Gastroesophageal sphincter (tissue), 4 donors: ENCODE measurements around the gene CNOT8. TPM values are rescaled to one million over a fixed set of nuclear protein-coding genes. Genes with fewer than 3 reads are reported as not detected.

Experiments
- ATAC-seq: fragments of 150-250 bp; one replicate; pipeline ENCODE4 v1.9.1; 2016; ENCODE audit warnings: mild to moderate bottlenecking, moderate library complexity
- H3K27ac ChIP-seq, 4 donors: fragments of 200-600 bp; sonication (generic) in 3 of 4; 1 replicate in 3 of 4; 2 replicates in 1 of 4; pipeline ENCODE4 v1.5.1; 2016 to 2019
- H3K27me3 ChIP-seq: fragments of 200-600 bp; sonication (generic); one replicate; pipeline ENCODE4 v1.5.1; 2019
- H3K36me3 ChIP-seq, 2 donors: fragments of 200-600 bp; sonication (generic); one replicate each; pipeline ENCODE4 v1.5.1; 2019; ENCODE audit warnings: control low read depth in 1 of 2
- H3K4me1 ChIP-seq, 3 donors: fragments of 200-600 bp; sonication (generic); 1 replicate in 2 of 3; 2 replicates in 1 of 3; pipeline ENCODE4 v1.5.1; 2016 to 2019; ENCODE audit warnings: control low read depth in 2 of 3
- H3K4me3 ChIP-seq, 2 donors: fragments of 200-600 bp; sonication (generic); one replicate each; pipeline ENCODE4 v1.5.1; 2019; ENCODE audit warnings: mild to moderate bottlenecking in 1 of 2, moderate library complexity in 1 of 2
- H3K9me3 ChIP-seq, 3 donors: fragments of 200-600 bp; sonication (generic); one replicate each; pipeline ENCODE4 v1.5.1; 2017 to 2019; ENCODE audit warnings: control low read depth in 2 of 3
- CTCF ChIP-seq, 4 experiments: fragments of 200-600 bp in 2 of 4; fragments of 450-650 bp in 2 of 4; sonication (generic) in 1 of 4; IDR thresholded peaks; one replicate each; pipeline ENCODE4 v1.5.1; 2017 to 2019; ENCODE audit warnings: antibody characterized with exemption in 4 of 4, mild to moderate bottlenecking in 2 of 4, moderate library complexity in 2 of 4
- EP300 ChIP-seq: sonication (generic); formaldehyde crosslinking; IDR thresholded peaks from one replicate; pipeline ENCODE4 v1.6.1; 2017; ENCODE audit warnings: antibody characterized with exemption, mild to moderate bottlenecking
- POLR2A ChIP-seq, 2 donors: fragments of 450-650 bp; IDR thresholded peaks; one replicate each; pipeline ENCODE4 v1.6.1; 2017; ENCODE audit warnings: antibody characterized with exemption in 2 of 2, mild to moderate bottlenecking in 2 of 2, moderate library complexity in 1 of 2
- POLR2AphosphoS5 ChIP-seq: sonication (generic); formaldehyde crosslinking; IDR thresholded peaks from one replicate; pipeline ENCODE4 v1.6.1; 2017; ENCODE audit warnings: antibody characterized with exemption
- WGBS, 2 donors: methylation state at CpG; one replicate each; pipeline ENCODE4 v1.1.5; 2018; ENCODE audit warnings: low coverage in 1 of 2; 5-methylcytosine and 5-hydroxymethylcytosine counted together
- total RNA-seq, 4 donors: library from RNA; depleted of rRNA; stranded (reverse); fragments of >200 nt; gene quantifications; one replicate each; pipeline ENCODE4 v1.1.0, GENCODE V29; 2016

CNOT8 gene
- total RNA-seq, 4 donors from 2014 or later, result 53.6 to 71.5 (median 61.5) TPM

GRCh38 chr5:154849791-154850201 is 8.6 kb upstream of the CNOT8 start:
- peaks cover 0 to 71% (median 9%) of the 10 kb centered on the region in 3 donors for H3K4me1 ChIP-seq
- no peak for ATAC-seq
- no peaks in the 10 kb centered on the region for H3K36me3 ChIP-seq
- H3K9me3 ChIP-seq, result no peaks in the 10 kb centered on the region
- H3K4me3 ChIP-seq, result peak overlapping the region; percentile 59 to 77
- TF ChIP-seq CTCF (IDR thresholded peaks at IDR 0.05) (peak in 1 of 4 experiments; percentile 8), EP300 (no peak)
- WGBS, 2 donors, result 21 to 75% methylated on average over 2 of the region's 2 CpGs
- H3K27me3 ChIP-seq, result no peaks in the 10 kb centered on the region
- H3K27ac ChIP-seq, result peak overlapping the region; percentile 79 to 84 (median 84)

GRCh38 chr5:154850255-154851062 is 8.0 kb upstream of the CNOT8 start, which contains the start of gene FAXDC2:
TSS of gene FAXDC2 (minus strand) at chr5:154850603. CDS start at chr5:154838178, 12,425 bp downstream.
- WGBS, 2 donors, result 4 to 5% methylated on average over 7 to 11 of the region's 11 CpGs
- no peaks in the 10 kb centered on the region for H3K27me3 ChIP-seq

GRCh38 chr5:154851351-154851750 is 7.1 kb upstream of the CNOT8 start:
- Histone ChIP-seq H3K27me3 (no peaks in the 10 kb centered on the region), H3K4me1 (peaks cover 0 to 60% (median 9%) of the 10 kb centered on the region in 3 donors), H3K4me3 (no peak overlapping the region), H3K27ac (peak overlapping the region in 3 of 4 donors; percentile 83 to 84 (median 84)), H3K36me3 (no peaks in the 10 kb centered on the region), H3K9me3 (no peaks in the 10 kb centered on the region)
- ATAC-seq, result no peak
- WGBS, 2 donors, result 71 to 80% methylated on average over 1 of the region's 3 CpGs
- TF ChIP-seq POLR2AphosphoS5, result no peak

More at GRCh38 chr5:154850255-154851062, 8.0 kb upstream of the CNOT8 start, which contains the start of gene FAXDC2:
- Histone ChIP-seq H3K4me3 (peak within 1 kb of the TSS; percentile 59 to 77), H3K27ac (peak within 1 kb of the TSS; percentile 79 to 84 (median 84)), H3K4me1 (peaks cover 0 to 64% (median 9%) of the 10 kb centered on the region in 3 donors), H3K36me3 (no peaks in the 10 kb centered on the region), H3K9me3 (no peaks in the 10 kb centered on the region)
- TF ChIP-seq POLR2A (IDR thresholded peaks at IDR 0.05), result peak; percentile 41 to 46
- no peak for TF ChIP-seq EP300
- no peak for TF ChIP-seq CTCF (IDR thresholded peaks at IDR 0.05)
- peak; percentile 57 for TF ChIP-seq POLR2AphosphoS5
- ATAC-seq, result peak; percentile 98

- WGBS, 2 donors, result 0% methylated on average over 17 of the region's 59 CpGs
- ATAC-seq, result peak; percentile 90
- no peaks in the 10 kb centered on the region for H3K9me3 ChIP-seq
Measured at GRCh38 chr5:154857530-154858296, 714 bp upstream of the CNOT8 start.

More at GRCh38 chr5:154857530-154858296, 714 bp upstream of the CNOT8 start:
- peak overlapping the region; percentile 76 to 99 (median 98) for H3K27ac ChIP-seq
- H3K36me3 ChIP-seq, result no peaks in the 10 kb centered on the region
- peaks cover 0 to 51% (median 26%) of the 10 kb centered on the region in 3 donors for H3K4me1 ChIP-seq
- no peak for TF ChIP-seq EP300
- TF ChIP-seq POLR2A (IDR thresholded peaks at IDR 0.05), result peak; percentile 66 to 78
- peak; percentile 39 for TF ChIP-seq POLR2AphosphoS5
- peak in 3 of 4 experiments; percentile 0 to 38 (median 16) for TF ChIP-seq CTCF (IDR thresholded peaks at IDR 0.05)
- no peaks in the 10 kb centered on the region for H3K27me3 ChIP-seq
- H3K4me3 ChIP-seq, result peak overlapping the region; percentile 80 to 89
